SK-N-MC (cell line): ENCODE measurements around the gene L3MBTL4.

Experiments
- EZH2 ChIP-seq: fragments of 200-600 bp; sonication (generic); IDR thresholded peaks from one replicate; pipeline ENCODE4 v1.6.1; 2017; ENCODE audit warnings: antibody characterized with exemption
- POLR2AphosphoS5 ChIP-seq: IDR thresholded peaks from 2 replicates; pipeline ENCODE4 v1.6.1; 2012; ENCODE audit warnings: mild to moderate bottlenecking, low read depth, low read length, borderline replicate concordance

GRCh38 chr18:6018671-6019070 is 396.0 kb downstream of the L3MBTL4 start:
- no peak for TF ChIP-seq EZH2
- TF ChIP-seq POLR2AphosphoS5 = no peak
